Cardiac muscle cell (in vitro differentiated cells and primary cell): ENCODE results near the gene SLC4A8. TPM values are rescaled to one million over a fixed set of nuclear protein-coding genes. Genes with fewer than 3 reads are reported as not detected.

Source experiments
- DNase-seq, 2 donors: peaks; one replicate each; pipeline versions ENCODE4 v3.0.0 to v3.0.0-alpha.2; 2010 to 2017; ENCODE audit warnings: low read depth in 1 of 2, low spot score in 1 of 2
- H3K27ac ChIP-seq: fragments of 200-600 bp; sonication (generic); 2 replicates; pipeline ENCODE4 v1.5.1; 2016
- H3K27me3 ChIP-seq: fragments of 200-600 bp; sonication (generic); 2 replicates; pipeline ENCODE4 v1.6.0; 2016; ENCODE audit warnings: control low read depth
- H3K36me3 ChIP-seq: fragments of 200-600 bp; sonication (generic); 2 replicates; pipeline ENCODE4 v1.5.1; 2016; ENCODE audit warnings: control low read depth
- H3K4me1 ChIP-seq: fragments of 200-600 bp; sonication (generic); 2 replicates; pipeline ENCODE4 v1.8.1; 2017; ENCODE audit warnings: low read depth, mild to moderate bottlenecking, mixed run types
- H3K4me3 ChIP-seq: fragments of 200-600 bp; sonication (generic); 2 replicates; pipeline ENCODE4 v1.5.1; 2016; ENCODE audit warnings: mild to moderate bottlenecking
- H3K9me3 ChIP-seq: fragments of 200-600 bp; sonication (generic); 2 replicates; pipeline ENCODE4 v1.5.1; 2017; ENCODE audit warnings: low read depth, mild to moderate bottlenecking, control low read depth
- polyA plus RNA-seq: library from polyadenylated mRNA; unstranded; fragments of >200 nt; fragmentation: Nextera tagmentation; extraction: Ambion mirVana; gene quantifications from 2 replicates; pipeline ENCODE4 v1.2.1, GENCODE V29; 2016
- total RNA-seq: library from RNA; depleted of rRNA; stranded (reverse); fragments of >200 nt; gene quantifications from 2 replicates; pipeline ENCODE4 v1.2.3, GENCODE V29; 2016
- TF ChIP-seq, protein P1 (sequence below): IDR thresholded peaks from 2 replicates; pipeline ENCODE4 v1.5.1; 2012; ENCODE audit warnings: low read depth, mild to moderate bottlenecking, low read length

The SLC4A8 gene
- total and polyA plus RNA-seq, 2 experiments from 2014 or later: 1.9 to 4.9 TPM

DNA sequence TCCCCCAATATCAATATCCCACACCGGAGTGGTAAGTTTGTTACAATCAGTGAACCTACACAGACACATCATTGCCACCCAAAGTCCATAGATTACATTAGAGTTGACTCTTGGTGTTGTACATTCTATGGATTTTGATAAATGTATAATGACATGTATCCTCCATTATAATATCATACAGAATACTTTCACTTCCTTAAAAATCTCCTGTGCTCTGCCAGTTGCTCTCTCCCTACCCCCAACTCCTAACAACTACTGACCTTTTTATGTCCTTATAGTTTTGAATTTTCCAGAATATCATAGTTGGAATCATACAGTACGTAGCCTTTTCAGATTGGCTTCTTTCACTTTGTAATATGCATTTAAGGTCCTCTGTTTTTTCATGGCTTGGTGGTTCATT lies 48.4 kb downstream of the SLC4A8 start:
- TF ChIP-seq, protein P1, sequence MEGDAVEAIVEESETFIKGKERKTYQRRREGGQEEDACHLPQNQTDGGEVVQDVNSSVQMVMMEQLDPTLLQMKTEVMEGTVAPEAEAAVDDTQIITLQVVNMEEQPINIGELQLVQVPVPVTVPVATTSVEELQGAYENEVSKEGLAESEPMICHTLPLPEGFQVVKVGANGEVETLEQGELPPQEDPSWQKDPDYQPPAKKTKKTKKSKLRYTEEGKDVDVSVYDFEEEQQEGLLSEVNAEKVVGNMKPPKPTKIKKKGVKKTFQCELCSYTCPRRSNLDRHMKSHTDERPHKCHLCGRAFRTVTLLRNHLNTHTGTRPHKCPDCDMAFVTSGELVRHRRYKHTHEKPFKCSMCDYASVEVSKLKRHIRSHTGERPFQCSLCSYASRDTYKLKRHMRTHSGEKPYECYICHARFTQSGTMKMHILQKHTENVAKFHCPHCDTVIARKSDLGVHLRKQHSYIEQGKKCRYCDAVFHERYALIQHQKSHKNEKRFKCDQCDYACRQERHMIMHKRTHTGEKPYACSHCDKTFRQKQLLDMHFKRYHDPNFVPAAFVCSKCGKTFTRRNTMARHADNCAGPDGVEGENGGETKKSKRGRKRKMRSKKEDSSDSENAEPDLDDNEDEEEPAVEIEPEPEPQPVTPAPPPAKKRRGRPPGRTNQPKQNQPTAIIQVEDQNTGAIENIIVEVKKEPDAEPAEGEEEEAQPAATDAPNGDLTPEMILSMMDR: no peak
- Histone ChIP-seq H3K4me1 (peaks cover 27% of the 10 kb centered on the region), H3K4me3 (no peak overlapping the region), H3K9me3 (no peaks in the 10 kb centered on the region), H3K36me3 (no peaks in the 10 kb centered on the region), H3K27ac (no peak overlapping the region), H3K27me3 (no peaks in the 10 kb centered on the region)
- DNase-seq: no peak

DNA sequence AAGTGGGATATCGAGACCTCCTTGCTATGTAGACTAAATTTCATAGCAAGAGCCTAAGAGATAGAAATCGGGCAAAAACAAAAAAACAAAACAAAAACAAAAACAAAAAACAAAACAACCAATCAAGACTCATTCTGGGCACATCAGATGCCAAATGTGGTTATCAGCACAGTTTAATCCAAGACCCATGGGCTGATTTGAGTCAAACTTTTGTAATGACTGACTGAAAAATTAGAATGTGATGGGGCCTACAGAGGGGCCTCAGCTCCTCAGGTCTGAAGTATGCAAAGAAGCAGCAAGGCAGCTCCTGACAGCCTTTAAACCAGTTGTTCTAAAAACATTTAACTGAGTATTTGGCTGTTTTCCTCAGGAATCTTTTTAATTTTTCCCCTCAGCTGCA lies 49.3 kb downstream of the SLC4A8 start:
- Histone ChIP-seq H3K27me3 (no peaks in the 10 kb centered on the region), H3K4me1 (peaks cover 27% of the 10 kb centered on the region), H3K9me3 (no peaks in the 10 kb centered on the region), H3K36me3 (no peaks in the 10 kb centered on the region), H3K4me3 (no peak overlapping the region), H3K27ac (no peak overlapping the region)
- TF ChIP-seq, protein P1: no peak
- no peak for DNase-seq

DNA sequence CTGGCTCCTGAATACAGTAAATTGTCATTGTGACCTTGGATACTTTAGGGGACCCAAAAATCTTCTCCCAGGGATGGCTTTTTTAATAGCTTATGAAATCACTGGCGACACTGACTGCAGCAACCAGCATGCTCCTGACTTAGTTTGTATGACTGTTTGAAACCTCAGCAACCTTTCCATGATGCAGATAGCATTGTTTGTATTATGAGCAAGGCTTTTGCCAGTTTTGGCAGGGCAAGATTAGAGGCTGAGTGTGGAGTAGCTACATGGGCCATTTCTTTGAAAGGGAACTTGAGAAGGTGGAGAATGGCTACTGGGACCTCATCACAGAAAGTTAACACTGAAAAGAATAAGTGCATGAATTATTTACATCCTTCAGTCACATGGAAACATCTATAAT lies 50.9 kb downstream of the SLC4A8 start:
- Histone ChIP-seq H3K36me3 (no peaks in the 10 kb centered on the region), H3K4me3 (no peak overlapping the region), H3K27ac (no peak overlapping the region), H3K9me3 (no peaks in the 10 kb centered on the region), H3K27me3 (no peaks in the 10 kb centered on the region), H3K4me1 (peaks cover 11% of the 10 kb centered on the region)
- TF ChIP-seq, protein P1: no peak
- no peak for DNase-seq

DNA sequence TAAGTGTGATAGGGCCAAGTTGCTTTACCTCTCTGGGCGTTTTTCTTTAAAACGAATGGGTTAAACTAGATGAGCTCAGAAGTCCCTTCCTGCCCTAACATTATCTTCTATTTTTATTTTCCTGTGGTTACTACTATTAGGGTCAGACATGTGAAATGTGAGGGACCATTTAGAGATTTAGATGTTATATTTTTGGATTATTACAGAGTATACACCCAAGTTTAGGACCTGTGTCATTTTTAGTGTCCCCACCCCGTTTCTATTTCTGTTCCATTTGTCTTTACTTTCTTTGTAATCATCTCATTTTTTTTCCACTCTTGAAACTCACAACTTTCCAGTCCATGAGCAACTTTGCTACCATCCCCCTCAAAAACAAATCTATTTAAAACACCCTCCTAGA lies 56.3 kb downstream of the SLC4A8 start:
- H3K36me3 ChIP-seq: no peaks in the 10 kb centered on the region
- TF ChIP-seq, protein P1: no peak
- no peak overlapping the region for H3K4me3 ChIP-seq
- H3K27ac ChIP-seq: no peak overlapping the region
- no peak for DNase-seq
- peaks cover 4% of the 10 kb centered on the region for H3K4me1 ChIP-seq
- no peaks in the 10 kb centered on the region for H3K9me3 ChIP-seq
- no peaks in the 10 kb centered on the region for H3K27me3 ChIP-seq

DNA sequence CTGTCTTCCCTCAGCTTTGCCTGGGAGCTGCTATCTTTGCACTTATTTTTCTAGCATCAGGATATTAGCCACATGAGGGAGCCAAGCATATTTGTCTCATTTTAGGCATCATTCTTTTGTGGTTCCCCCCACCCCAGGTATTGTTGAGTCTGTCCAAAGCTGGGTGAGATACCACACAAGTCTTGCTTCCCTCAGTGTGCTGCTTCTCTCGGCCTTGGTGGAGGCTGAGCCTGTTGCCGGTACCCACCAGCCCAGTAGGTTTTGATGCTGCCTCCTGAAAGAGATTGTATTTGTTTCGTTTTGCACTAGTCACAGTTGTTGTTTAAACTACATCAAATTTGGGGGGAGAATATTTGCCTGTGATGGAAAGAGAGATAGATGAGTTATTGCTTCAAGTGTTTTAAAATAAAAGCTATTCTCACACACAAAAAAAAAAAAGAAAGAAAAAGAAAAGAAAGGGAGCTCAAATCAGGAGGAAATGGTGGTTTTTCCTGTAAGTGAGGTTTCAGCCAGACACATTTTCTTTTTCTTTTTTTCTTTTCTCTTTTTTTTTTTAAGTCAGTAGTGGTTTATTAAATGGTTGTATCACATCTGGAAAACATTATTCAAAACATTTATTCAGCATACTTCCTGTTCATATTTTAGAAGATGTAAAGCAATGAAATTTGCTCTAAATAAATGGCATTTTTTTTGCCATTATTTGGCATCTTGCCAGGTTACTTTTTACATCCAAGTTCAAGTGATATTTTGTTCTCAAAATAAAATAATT lies 58.5 kb downstream of the SLC4A8 start:
- DNase-seq: peak in 1 of 2 donors; percentile 8
- TF ChIP-seq, protein P1: no peak

More for the DNA sequence above, 58.5 kb downstream of the SLC4A8 start:
- Histone ChIP-seq H3K4me1 (peaks cover 4% of the 10 kb centered on the region), H3K4me3 (no peak overlapping the region), H3K36me3 (no peaks in the 10 kb centered on the region), H3K27me3 (no peaks in the 10 kb centered on the region), H3K27ac (no peak overlapping the region), H3K9me3 (no peaks in the 10 kb centered on the region)
